Measurements from ENCODE around the gene BTNL3.

Gene BTNL3

GRCh38 chr5:181047921-181048320 is 59.3 kb downstream of the BTNL3 start:
- no peak for DNase-seq

GRCh38 chr5:181050016-181050415 is 61.4 kb downstream of the BTNL3 start:
- no peak for DNase-seq

GRCh38 chr5:181051841-181052671 is 63.4 kb downstream of the BTNL3 start:
- no peak for DNase-seq

GRCh38 chr5:181052672-181053487 is 64.2 kb downstream of the BTNL3 start:
- no peak for DNase-seq

- DNase-seq, result no peak
Measured at GRCh38 chr5:181053488-181054121, 65.0 kb downstream of the BTNL3 start.

GRCh38 chr5:181054138-181054537 is 65.5 kb downstream of the BTNL3 start:
- DNase-seq, result no peak

GRCh38 chr5:181054871-181055459 is 66.3 kb downstream of the BTNL3 start:
- no peak for DNase-seq

Data from CD4-positive, alpha-beta T cell treated with Interleukin-15 for 1 hour (primary cell).